Endothelial cell of coronary artery (primary cell): ENCODE data around the gene ARL6IP5. TPM values are rescaled to one million over a fixed set of nuclear protein-coding genes. Genes with fewer than 3 reads are reported as not detected.

Experiments
- total RNA-seq: library from RNA; depleted of rRNA; stranded (reverse); fragments of >200 nt; gene quantifications from 2 replicates; pipeline ENCODE4 v1.2.3, GENCODE V29; 2014

ARL6IP5 gene, protein sequence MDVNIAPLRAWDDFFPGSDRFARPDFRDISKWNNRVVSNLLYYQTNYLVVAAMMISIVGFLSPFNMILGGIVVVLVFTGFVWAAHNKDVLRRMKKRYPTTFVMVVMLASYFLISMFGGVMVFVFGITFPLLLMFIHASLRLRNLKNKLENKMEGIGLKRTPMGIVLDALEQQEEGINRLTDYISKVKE
- 78.8 and 85.6 TPM in 2 replicates for total RNA-seq

DNA sequence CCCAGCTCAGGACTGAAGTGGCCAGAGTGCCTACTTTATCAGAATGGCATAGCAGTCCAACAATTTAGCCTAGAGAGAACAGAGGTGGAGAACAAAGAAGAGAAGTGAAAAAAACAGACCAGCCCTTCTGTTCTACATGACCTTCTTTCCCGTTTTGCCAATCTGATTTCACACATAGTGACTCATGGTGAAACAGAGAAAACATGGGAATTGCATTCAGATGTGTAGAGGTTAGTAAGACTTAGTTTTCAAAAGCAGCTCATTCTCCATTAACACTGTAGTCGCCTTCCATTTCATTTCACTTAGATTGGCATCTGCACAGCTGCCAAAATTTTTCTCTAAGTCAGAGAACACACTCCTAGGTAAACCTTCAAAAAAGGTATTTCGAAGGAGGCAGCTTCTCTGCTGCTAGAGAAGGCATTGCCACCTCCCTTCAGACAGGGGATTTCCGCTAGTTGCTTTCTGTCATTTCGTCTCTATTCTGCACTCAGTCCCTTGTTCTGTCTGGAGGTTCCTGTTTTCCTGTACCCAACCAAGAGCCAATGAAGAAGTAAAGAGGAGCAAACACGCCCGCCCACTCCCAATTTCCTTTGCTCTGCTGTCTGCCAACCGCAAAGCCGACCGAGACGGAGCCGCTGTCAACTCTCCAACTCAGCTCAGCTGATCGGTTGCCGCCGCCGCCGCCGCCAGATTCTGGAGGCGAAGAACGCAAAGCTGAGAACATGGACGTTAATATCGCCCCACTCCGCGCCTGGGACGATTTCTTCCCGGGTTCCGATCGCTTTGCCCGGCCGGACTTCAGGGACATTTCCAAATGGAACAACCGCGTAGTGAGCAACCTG lies at the start of gene ARL6IP5:
Gene ARL6IP5 (plus strand): TSS at position 612 of the 842 bp plus-strand sequence. CDS start 111 bp downstream, at position 723.

DNA sequence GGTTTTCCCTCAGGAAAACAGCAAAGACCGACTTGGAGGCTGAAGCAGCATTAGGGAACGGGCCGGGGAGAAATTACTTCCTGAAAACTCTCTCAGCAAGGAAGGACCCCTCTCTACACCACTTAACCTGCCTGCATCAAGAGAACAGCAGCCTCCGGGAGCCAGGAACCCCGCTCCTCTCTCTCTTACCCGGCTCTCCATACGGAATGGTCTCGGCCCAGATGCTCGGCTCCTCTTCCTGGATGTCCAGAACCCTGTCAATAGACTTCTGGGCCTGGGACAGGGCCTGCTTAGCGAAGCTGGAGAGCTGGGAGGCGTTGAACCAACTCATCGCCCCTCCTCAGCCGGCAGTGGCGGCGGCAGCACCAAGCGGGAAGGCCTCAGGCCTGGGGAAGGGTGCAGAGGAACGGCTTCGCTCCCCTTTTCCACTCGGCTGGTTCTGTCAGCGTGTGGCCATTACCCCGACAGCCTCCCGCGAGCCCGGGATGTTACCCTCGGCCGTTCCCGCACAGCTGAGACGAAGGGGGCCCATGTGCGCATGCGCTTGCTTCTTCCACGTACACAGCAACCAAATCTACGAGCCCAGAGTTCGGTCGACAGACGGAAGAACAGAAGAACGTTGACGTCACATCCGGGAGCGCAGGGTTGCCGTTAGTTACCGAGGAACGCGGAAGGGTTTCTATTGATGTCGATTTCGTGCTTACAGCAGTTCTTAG lies 32.8 kb upstream of the ARL6IP5 start, which contains the start of gene TMF1:
Gene TMF1 (minus strand): TSS at position 578 of the 716 bp plus-strand sequence. CDS start 247 bp downstream, at position 331.

DNA sequence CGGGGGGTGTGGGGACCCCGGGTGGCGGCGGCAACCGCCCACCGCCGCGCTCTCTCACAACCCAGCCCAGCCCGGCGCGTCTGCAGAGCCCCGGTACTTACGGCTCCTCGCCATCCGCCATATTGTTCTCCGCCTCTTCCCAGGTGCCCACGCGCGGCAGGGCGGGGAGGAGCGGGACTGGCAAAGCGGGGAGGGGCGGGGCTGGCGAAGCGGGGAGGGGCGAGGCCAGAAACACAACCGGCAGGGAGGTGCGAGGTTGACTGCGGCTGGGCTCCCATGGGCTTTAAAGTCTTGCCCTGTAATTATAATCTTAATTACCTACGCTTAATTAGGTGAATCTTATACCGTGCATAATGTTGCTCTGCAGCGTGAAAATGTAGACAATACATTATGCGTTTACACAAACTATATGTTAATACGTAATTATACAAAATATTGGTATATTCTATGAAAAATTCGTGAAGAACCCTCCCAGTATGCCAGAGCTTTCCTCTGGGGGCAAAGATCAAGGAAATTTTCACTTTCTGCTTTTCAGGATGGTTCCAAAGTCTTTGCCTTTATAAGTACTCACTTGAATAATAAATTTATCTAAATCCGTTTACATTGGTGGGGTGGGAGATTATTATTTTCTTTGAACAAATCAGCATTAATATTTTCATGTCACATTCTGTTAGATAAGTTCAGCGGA lies 4.4 kb upstream of the ARL6IP5 start, which contains the start of gene UBA3:
Gene UBA3 (minus strand): TSS at position 133 of the 688 bp plus-strand sequence. CDS start 12 bp downstream, at position 121.

DNA sequence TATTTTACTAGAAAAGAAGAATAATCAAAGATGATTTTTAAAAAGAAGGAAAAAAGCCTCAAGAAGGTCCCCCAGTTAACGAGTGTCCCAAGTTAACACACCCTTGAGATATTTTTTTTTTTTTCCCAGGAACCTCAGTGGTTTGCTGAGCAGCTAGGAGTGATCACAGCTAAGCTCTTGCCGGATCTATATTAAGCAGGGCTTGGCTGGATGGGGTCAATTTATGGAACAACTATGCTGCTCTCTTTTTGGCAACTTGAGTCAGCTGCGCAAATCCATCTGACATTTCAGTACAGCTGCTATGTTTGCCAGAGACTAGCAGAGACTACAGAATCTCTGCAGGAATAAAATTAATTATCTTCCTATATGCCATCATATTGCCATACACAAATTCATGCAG lies 37.7 kb downstream of the ARL6IP5 start, which contains the start of gene LMOD3:
Gene LMOD3 (minus strand): TSS at position 193 of the 400 bp plus-strand sequence. CDS start 209 bp downstream, outside the sequence.

Other genes with a start within 250 kb of the ARL6IP5 start
- under 0.01 TPM in 1 of 2 replicates, not detected in the other for gene TAFA4, start 152.4 kb upstream of the ARL6IP5 start, total RNA-seq
- gene EOGT, start 71.3 kb upstream of the ARL6IP5 start, total RNA-seq: 90.5 and 92.1 TPM in 2 replicates
- 27.5 and 32.5 TPM in 2 replicates for gene TMF1, start 32.6 kb upstream of the ARL6IP5 start, total RNA-seq
- gene UBA3, start 4.6 kb upstream of the ARL6IP5 start, total RNA-seq: 81.0 and 87.5 TPM in 2 replicates
- gene LMOD3, start 37.7 kb downstream of the ARL6IP5 start, total RNA-seq: not detected in 2 replicates